BJ (cell line): ENCODE measurements around the gene CGB7. TPM values are rescaled to one million over a fixed set of nuclear protein-coding genes. Genes with fewer than 3 reads are reported as not detected.

ENCODE experiments used
- CTCF ChIA-PET: fragments of 350-600 bp; formaldehyde crosslinking; extraction: SDS; loops from one replicate; lab custom pipeline; 2021; ENCODE audit warnings: antibody characterized with exemption, inconsistent platforms; lab: Yijun Ruan, JAX
- POLR2A ChIA-PET: fragments of 300-600 bp; sonication (Branson Sonifier 250); formaldehyde crosslinking; extraction: SDS; loops from one replicate; lab custom pipeline; 2021; ENCODE audit warnings: antibody characterized with exemption; lab: Charles Lee
- DNase-seq: peaks from one replicate; pipeline ENCODE4 v3.0.0-alpha.2; 2011; ENCODE audit warnings: low read depth
- H3K27me3 ChIP-seq: 2 replicates; pipeline ENCODE4 v1.6.0; 2011; ENCODE audit warnings: low read length; ENCODE audit not compliant: control insufficient read depth, insufficient read depth
- H3K36me3 ChIP-seq: 2 replicates; pipeline ENCODE4 v1.5.1; 2011; ENCODE audit warnings: low read length; ENCODE audit not compliant: control insufficient read depth, insufficient read depth
- H3K4me3 ChIP-seq: 2 replicates; pipeline ENCODE4 v1.5.1; 2011; ENCODE audit warnings: low read depth, mild to moderate bottlenecking, control low read depth, low read length
- polyA minus RNA-seq: library from RNA; depleted of rRNA, polyadenylated mRNA; stranded (reverse); fragments of >200 nt; gene quantifications from 2 replicates; pipeline ENCODE4 v1.2.3, GENCODE V29; 2011; rRNA and poly(A)+ RNA removed
- polyA plus RNA-seq: library from polyadenylated mRNA; depleted of rRNA; stranded (reverse); fragments of >200 nt; gene quantifications from 2 replicates; pipeline ENCODE4 v1.2.3, GENCODE V29; 2011; rRNA removed
- TF ChIP-seq, protein P1 (sequence below): IDR thresholded peaks from 2 replicates; pipeline ENCODE4 v1.5.1; 2011; ENCODE audit warnings: low read depth, mild to moderate bottlenecking, control low read depth, inconsistent platforms, low read length, moderate library complexity; ENCODE audit not compliant: insufficient read depth

CGB7 gene
- polyA plus RNA-seq (0.27 and 0.28 TPM in 2 replicates), polyA minus RNA-seq (not detected in 2 replicates)

DNA sequence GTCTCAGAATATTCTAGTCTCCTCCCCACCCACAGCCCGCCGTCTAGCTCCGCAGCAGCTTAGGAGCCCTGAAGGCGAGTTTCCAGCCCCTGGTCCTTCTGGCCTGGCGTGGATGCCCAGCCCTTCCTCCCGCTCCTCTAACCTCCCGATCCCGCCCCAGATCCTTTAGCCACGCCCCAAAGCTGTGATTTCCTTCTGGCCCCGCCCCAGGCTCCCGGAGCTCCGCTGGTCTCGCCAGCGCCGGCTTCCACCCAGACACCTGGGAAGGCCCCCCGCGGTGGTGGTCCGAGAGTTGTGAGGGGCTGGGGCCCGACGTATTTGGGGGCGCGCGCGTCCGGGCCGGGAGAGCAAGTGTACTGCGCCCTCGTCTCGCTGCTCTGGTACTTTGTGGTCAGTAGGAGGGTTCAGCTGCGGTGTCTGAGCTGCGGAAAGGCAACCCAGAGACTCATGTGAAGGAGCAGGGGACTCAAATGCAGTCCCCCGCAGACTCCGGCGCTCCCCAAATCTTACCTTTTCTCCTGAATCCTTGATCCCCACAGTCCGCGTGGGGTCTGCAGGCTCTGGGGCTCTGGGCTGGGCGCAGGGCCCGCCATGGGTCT is at the start of gene CGB7:
TSS of gene CGB7 (minus strand) at position 114 of the 599 bp plus-strand sequence. CDS start 2,374 bp downstream, outside the sequence.
- ChIA-PET CTCF (interaction anchor here (0.7 to 3.5 kb wide), 4 partner anchors 17 to 58 kb away, joined by 3 to 14 read pairs (median 5); no protein-coding TSS in a partner anchor), POLR2A (interaction anchor here (1.6 kb wide), 1 partner anchor 64 kb away, joined by 4 read pairs; the partner anchor contains the start of genes GYS1 and RUVBL2)
- H3K36me3 ChIP-seq = no peaks in the 10 kb centered on the region
- peak within 1 kb of the TSS; percentile 40 for H3K4me3 ChIP-seq
- TF ChIP-seq, protein P1, sequence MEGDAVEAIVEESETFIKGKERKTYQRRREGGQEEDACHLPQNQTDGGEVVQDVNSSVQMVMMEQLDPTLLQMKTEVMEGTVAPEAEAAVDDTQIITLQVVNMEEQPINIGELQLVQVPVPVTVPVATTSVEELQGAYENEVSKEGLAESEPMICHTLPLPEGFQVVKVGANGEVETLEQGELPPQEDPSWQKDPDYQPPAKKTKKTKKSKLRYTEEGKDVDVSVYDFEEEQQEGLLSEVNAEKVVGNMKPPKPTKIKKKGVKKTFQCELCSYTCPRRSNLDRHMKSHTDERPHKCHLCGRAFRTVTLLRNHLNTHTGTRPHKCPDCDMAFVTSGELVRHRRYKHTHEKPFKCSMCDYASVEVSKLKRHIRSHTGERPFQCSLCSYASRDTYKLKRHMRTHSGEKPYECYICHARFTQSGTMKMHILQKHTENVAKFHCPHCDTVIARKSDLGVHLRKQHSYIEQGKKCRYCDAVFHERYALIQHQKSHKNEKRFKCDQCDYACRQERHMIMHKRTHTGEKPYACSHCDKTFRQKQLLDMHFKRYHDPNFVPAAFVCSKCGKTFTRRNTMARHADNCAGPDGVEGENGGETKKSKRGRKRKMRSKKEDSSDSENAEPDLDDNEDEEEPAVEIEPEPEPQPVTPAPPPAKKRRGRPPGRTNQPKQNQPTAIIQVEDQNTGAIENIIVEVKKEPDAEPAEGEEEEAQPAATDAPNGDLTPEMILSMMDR = no peak
- H3K27me3 ChIP-seq = no peaks in the 10 kb centered on the region
- no peak for DNase-seq

DNA sequence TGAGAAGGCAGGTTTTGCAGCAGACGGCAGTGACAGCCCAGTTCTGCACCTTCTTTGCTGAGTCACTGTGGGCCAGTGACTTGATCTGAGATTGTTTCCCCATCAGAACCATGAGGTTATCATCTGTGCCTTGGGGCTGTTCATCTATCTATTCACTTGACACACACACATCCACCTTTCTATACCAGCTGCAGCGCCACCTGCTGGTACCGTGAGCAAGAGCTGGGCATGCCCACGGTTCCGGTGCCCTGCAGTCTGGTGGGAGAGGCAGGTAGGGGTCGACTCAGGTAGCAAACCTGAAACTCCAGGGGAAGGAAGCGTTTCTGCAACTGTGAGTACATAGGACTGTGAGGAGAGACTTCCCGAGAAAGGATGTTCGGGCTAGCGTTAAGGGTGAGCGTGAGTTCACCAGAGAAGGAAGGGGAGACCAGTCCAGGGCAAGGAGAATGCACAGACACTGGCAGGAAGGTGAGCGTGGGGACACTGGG is 49.1 kb upstream of the CGB7 start:
- TF ChIP-seq, protein P1 = peak; percentile 86
- H3K36me3 ChIP-seq = peaks cover 46% of the 10 kb centered on the region
- no peak for DNase-seq

DNA sequence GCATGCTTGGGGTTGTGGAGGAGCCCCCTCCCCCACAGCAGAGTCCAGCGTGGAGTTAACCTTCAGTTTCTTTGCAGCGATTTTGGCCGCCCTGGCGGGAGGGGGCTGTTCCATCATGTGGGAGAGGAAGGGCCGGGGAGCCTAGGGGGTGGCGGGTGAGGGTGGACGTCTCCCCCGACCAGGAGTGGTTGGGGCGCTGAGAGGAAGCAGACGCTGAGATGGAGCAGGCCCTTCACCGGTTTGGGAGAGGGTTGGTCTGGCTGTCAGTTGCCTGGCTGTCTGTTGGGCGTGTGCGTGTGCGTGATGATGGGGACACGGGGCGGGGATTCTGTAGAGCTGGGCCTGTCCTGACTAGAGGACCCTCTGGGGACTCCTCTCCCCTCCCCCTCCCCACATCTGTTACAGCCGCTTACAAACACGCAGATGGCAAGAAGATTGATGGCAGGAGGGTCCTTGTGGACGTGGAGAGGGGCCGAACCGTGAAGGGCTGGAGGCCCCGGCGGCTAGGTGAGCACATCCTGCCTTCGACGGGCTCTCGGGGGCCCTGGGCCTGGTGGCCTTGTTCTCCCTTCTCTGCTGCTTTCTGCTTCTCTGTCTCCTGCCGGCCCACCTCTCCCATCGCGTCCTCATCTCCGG is 46.8 kb upstream of the CGB7 start:
- TF ChIP-seq, protein P1 = no peak
- DNase-seq = no peak
- H3K27me3 ChIP-seq = no peaks in the 10 kb centered on the region
- ChIA-PET CTCF (interaction anchor here (0.6 to 2.8 kb wide), 5 partner anchors 9 to 16 kb away, joined by 3 to 21 read pairs (median 3); partner anchors contain the start of gene LIN7B), POLR2A (no interaction called here)
- no peak overlapping the region for H3K4me3 ChIP-seq
- peaks cover 61% of the 10 kb centered on the region for H3K36me3 ChIP-seq

More for the DNA sequence above, 49.1 kb upstream of the CGB7 start:
- Histone ChIP-seq H3K4me3 (no peak overlapping the region), H3K27me3 (no peaks in the 10 kb centered on the region)
- ChIA-PET POLR2A (no interaction called here), CTCF (interaction anchor here (0.7 to 2.8 kb wide), 13 partner anchors 7 to 102 kb away, joined by 3 to 21 read pairs (median 5); partner anchors contain the start of gene LIN7B)

DNA sequence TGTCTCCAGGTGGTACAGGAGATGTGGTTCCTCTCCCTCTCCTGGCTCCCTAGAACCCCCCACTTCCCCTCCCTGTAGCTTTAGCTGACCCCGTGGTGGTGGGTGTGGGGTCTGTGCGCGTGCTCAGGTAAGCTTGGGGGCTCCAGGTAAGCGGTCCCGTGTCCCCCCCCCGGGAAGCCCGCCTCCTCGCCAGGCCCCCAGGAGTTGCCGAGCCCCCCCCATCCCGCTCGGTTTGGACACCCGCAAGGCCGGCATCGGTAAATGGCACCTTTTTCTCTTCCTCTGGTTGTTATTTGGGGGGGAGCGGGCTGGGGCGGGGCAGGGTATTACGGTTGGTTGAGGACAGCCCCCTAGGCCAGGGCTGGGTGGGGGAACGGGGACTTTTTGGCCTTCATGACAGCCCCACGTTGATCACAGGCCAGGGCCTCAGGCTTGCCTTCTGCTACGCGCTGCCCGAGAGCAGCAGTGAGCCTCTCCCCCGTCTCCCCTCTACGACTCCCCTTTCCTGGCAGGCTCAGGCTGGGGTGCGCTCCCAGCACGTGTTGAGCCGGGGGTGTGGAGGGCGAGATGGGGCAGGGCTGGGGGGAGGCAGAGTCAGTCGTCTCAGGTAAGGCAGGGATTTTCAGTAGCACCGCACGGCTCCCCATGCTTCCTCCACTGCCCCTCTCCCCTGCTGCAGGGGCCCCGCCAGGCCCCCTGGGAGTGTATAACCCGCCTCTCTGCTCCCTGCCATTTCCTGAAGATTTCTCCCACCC is 46.0 kb upstream of the CGB7 start:
- no peak overlapping the region for H3K4me3 ChIP-seq
- TF ChIP-seq, protein P1 = no peak
- DNase-seq = no peak
- peaks cover 63% of the 10 kb centered on the region for H3K36me3 ChIP-seq
- ChIA-PET POLR2A (no interaction called here), CTCF (interaction anchor here (0.6 to 1.4 kb wide), 3 partner anchors 10 to 23 kb away, joined by 3 read pairs; no protein-coding TSS in a partner anchor)
- H3K27me3 ChIP-seq = no peaks in the 10 kb centered on the region

DNA sequence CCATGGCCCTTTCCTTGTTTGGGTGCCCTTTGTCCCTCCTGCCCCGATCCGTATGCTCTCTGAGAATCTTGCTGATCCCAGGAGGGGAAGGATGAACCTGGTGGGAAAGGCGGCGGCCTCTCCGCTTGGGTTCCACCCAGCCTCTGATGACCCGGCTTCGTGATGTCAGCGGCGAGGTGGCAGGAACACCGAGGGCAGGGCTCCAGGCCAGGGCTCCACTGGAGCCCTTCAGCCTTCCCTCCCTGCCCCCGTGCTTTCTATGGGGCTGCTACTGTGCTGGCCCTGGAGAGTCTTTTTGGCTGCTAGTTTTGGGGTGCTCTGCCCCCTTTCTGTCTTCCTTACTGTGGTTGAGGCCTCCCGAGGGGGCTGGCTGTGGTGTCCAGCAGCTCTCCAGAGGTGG is 44.8 kb upstream of the CGB7 start:
- no peaks in the 10 kb centered on the region for H3K27me3 ChIP-seq
- no peak for DNase-seq
- CTCF ChIA-PET = no interaction called here
- H3K36me3 ChIP-seq = peaks cover 63% of the 10 kb centered on the region
- TF ChIP-seq, protein P1 = no peak
- no peak overlapping the region for H3K4me3 ChIP-seq
- POLR2A ChIA-PET = no interaction called here
